ENCODE measurements around the gene ADISSP. TPM values are rescaled to one million over a fixed set of nuclear protein-coding genes. Genes with fewer than 3 reads are reported as not detected.
A peak's percentile ranks its signal among the peaks of the same experiment; 100 is the strongest.

The ADISSP gene
- total RNA-seq, 3 donors from 2014 or later (not counting 1 experiment from before 2014, with no cell fraction given), result 10.1 to 13.5 (median 12.3) TPM

GRCh38 chr20:3800256-3800877 lies 32.8 kb upstream of the ADISSP start:
- ATAC-seq (no peak), DNase-seq (no peak)
- H3K9me3 Mint-ChIP-seq, result no peaks in the 10 kb centered on the region
- 94% methylated on average over 18 of the region's 18 CpGs for WGBS (ENCODE audit: insufficient coverage)
- Histone ChIP-seq H3K27me3 (ENCODE audit: control insufficient read depth, insufficient read depth, low read length) (no peaks in the 10 kb centered on the region), H3K9me3 (ENCODE audit: control insufficient read depth, insufficient read depth, low read length) (no peaks in the 10 kb centered on the region), H3K36me3 (ENCODE audit: control insufficient read depth, insufficient read depth, low read length) (peaks cover 62% of the 10 kb centered on the region), H3K4me3 (ENCODE audit: low read length) (no peak overlapping the region), H3K27ac (ENCODE audit: low read length) (peak overlapping the region; percentile 64), H3K4me1 (ENCODE audit: control insufficient read depth, insufficient read depth, low read length) (peaks cover 92% of the 10 kb centered on the region)
- no peak for TF ChIP-seq CTCF (IDR thresholded peaks at IDR 0.05)
- H3K27ac Mint-ChIP-seq, result peak overlapping the region; percentile 29 to 45
- H3K27me3 Mint-ChIP-seq (ENCODE audit: low read depth in 2 of 2), result no peaks in the 10 kb centered on the region
- intact Hi-C loops (cut with micrococcal nuclease), result no loop called here
- H3K36me3 Mint-ChIP-seq, result peaks cover 19% of the 10 kb centered on the region
- peaks cover 33 to 72% of the 10 kb centered on the region in 2 donors for H3K4me1 Mint-ChIP-seq
- H3K4me3 Mint-ChIP-seq, result peak overlapping the region; percentile 52

DNA sequence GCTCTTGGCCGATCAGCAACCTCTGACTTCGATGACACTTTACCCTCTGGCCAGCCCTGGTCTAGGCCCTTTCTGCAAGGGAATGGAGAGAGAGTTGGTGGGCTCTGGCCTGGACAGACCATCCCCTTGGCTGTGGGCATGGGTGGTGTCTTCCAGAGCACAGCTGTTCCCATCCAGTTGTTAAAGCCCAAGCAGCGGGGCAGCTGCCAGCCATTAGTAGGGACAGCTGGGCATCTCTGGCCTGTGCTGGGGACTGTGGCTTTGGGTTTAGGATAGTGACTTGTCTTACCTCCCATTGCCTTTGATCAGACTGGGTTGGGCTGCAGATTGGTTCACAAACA lies 31.3 kb upstream of the ADISSP start:
- H3K27me3 Mint-ChIP-seq (ENCODE audit: low read depth in 2 of 2), result no peaks in the 10 kb centered on the region
- ATAC-seq, result no peak
- no peaks in the 10 kb centered on the region for H3K9me3 Mint-ChIP-seq
- Histone ChIP-seq H3K9me3 (ENCODE audit: control insufficient read depth, insufficient read depth, low read length) (no peaks in the 10 kb centered on the region), H3K27ac (ENCODE audit: low read length) (peak overlapping the region; percentile 64), H3K27me3 (ENCODE audit: control insufficient read depth, insufficient read depth, low read length) (no peaks in the 10 kb centered on the region), H3K4me1 (ENCODE audit: control insufficient read depth, insufficient read depth, low read length) (peaks cover 87% of the 10 kb centered on the region), H3K4me3 (ENCODE audit: low read length) (no peak overlapping the region), H3K36me3 (ENCODE audit: control insufficient read depth, insufficient read depth, low read length) (peaks cover 47% of the 10 kb centered on the region)
- WGBS (ENCODE audit: insufficient coverage), result 78% methylated on average over 3 of the region's 3 CpGs
- no peak for DNase-seq
- TF ChIP-seq CTCF (IDR thresholded peaks at IDR 0.05), result no peak
- H3K4me3 Mint-ChIP-seq, result peak overlapping the region; percentile 97
- intact Hi-C loops (cut with micrococcal nuclease), result loop anchor here (5.0 kb wide), 1 partner anchor 48 kb away; the partner anchor contains the start of gene MAVS
- peaks cover 14% of the 10 kb centered on the region for H3K36me3 Mint-ChIP-seq
- peaks cover 30 to 65% of the 10 kb centered on the region in 2 donors for H3K4me1 Mint-ChIP-seq
- H3K27ac Mint-ChIP-seq, result peak overlapping the region; percentile 96

DNA sequence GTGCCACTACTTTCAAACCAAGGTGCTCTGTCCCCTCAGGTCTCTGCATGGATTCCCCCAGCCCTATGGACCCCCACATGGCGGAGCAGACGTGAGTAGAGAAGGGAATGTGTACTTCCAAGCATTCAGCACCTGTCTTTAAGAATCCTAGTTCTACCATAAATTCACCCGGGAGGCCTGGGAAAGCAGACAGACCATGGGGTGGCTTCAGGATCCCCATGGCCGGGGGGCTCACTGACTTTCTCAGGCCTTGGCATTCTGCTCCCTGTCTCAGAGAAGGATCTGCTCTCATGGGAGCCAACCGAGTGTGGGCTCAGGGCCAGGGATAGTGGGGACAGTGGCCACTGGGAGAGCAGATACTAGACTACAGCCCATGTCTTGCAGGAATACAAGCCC lies 30.8 kb upstream of the ADISSP start:
- H3K9me3 Mint-ChIP-seq, result no peaks in the 10 kb centered on the region
- Histone ChIP-seq H3K36me3 (ENCODE audit: control insufficient read depth, insufficient read depth, low read length) (peaks cover 42% of the 10 kb centered on the region), H3K9me3 (ENCODE audit: control insufficient read depth, insufficient read depth, low read length) (no peaks in the 10 kb centered on the region), H3K27me3 (ENCODE audit: control insufficient read depth, insufficient read depth, low read length) (no peaks in the 10 kb centered on the region), H3K4me1 (ENCODE audit: control insufficient read depth, insufficient read depth, low read length) (peaks cover 82% of the 10 kb centered on the region), H3K4me3 (ENCODE audit: low read length) (no peak overlapping the region), H3K27ac (ENCODE audit: low read length) (peak overlapping the region; percentile 64)
- H3K4me1 Mint-ChIP-seq, result peaks cover 30 to 60% of the 10 kb centered on the region in 2 donors
- no peak for ATAC-seq
- H3K27ac Mint-ChIP-seq, result peak overlapping the region; percentile 96
- H3K4me3 Mint-ChIP-seq, result peak overlapping the region; percentile 97
- intact Hi-C loops (cut with micrococcal nuclease), result loop anchor here (5.0 kb wide), 1 partner anchor 49 kb away; the partner anchor contains the start of gene MAVS
- TF ChIP-seq CTCF (IDR thresholded peaks at IDR 0.05), result no peak
- DNase-seq, result no peak
- 79% methylated on average over 5 of the region's 5 CpGs for WGBS (ENCODE audit: insufficient coverage)
- peaks cover 9% of the 10 kb centered on the region for H3K36me3 Mint-ChIP-seq
- no peaks in the 10 kb centered on the region for H3K27me3 Mint-ChIP-seq (ENCODE audit: low read depth in 2 of 2)

All from natural killer cell (primary cell).